A549 (cell line): Measurements from ENCODE around the gene KMO.

ENCODE experiments used
- POLR2A ChIP-seq: IDR thresholded peaks from 2 replicates; pipeline ENCODE4 v1.6.1; 2012; ENCODE audit warnings: mild to moderate bottlenecking, low read length
- TP53 ChIP-seq: fragments of 250-450 bp; sonication (Bioruptor Pico); IDR thresholded peaks from 2 replicates; pipeline ENCODE4 v1.5.0; 2021; ENCODE audit warnings: mild to moderate bottlenecking, moderate library complexity
- ZFP36 ChIP-seq: fragments of 450-650 bp; IDR thresholded peaks from 2 replicates; pipeline ENCODE4 v1.6.1; 2014; ENCODE audit warnings: borderline replicate concordance; ENCODE audit not compliant: partially characterized antibody
- TF ChIP-seq, protein P1 (sequence below): fragments of >200 bp; sonication (Bioruptor Twin); formaldehyde crosslinking; IDR thresholded peaks from 3 replicates; pipeline ENCODE4 v1.5.1; 2016

GRCh38 chr1:241586905-241587512 lies 54.8 kb downstream of the KMO start:
- TF ChIP-seq TP53 (CRISPR knock-in tag) (no peak), ZFP36 (no peak), POLR2A (no peak)
- TF ChIP-seq, protein P1, sequence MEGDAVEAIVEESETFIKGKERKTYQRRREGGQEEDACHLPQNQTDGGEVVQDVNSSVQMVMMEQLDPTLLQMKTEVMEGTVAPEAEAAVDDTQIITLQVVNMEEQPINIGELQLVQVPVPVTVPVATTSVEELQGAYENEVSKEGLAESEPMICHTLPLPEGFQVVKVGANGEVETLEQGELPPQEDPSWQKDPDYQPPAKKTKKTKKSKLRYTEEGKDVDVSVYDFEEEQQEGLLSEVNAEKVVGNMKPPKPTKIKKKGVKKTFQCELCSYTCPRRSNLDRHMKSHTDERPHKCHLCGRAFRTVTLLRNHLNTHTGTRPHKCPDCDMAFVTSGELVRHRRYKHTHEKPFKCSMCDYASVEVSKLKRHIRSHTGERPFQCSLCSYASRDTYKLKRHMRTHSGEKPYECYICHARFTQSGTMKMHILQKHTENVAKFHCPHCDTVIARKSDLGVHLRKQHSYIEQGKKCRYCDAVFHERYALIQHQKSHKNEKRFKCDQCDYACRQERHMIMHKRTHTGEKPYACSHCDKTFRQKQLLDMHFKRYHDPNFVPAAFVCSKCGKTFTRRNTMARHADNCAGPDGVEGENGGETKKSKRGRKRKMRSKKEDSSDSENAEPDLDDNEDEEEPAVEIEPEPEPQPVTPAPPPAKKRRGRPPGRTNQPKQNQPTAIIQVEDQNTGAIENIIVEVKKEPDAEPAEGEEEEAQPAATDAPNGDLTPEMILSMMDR, result no peak
